Loucy (cell line): ENCODE measurements around the gene ZNF784.

Experiments
- H2AFZ ChIP-seq: fragments of 200-600 bp; sonication (generic); 2 replicates; pipeline ENCODE4 v1.6.0; 2016; ENCODE audit warnings: antibody characterized with exemption, mild to moderate bottlenecking, low read length, moderate library complexity
- H3F3A ChIP-seq: fragments of 200-600 bp; 2 replicates; pipeline ENCODE4 v1.6.0; 2016; ENCODE audit warnings: antibody characterized with exemption, low read depth, mild to moderate bottlenecking
- H3K27me3 ChIP-seq: fragments of 200-600 bp; sonication (generic); 2 replicates; pipeline ENCODE4 v1.6.1; 2014; ENCODE audit warnings: low read length, mild to moderate bottlenecking; ENCODE audit not compliant: insufficient read depth, poor library complexity, severe bottlenecking
- H3K36me3 ChIP-seq: fragments of 200-600 bp; sonication (generic); 2 replicates; pipeline ENCODE4 v1.6.1; 2016; ENCODE audit warnings: low read length; ENCODE audit not compliant: insufficient read depth
- H3K4me1 ChIP-seq: fragments of 200-600 bp; sonication (generic); 2 replicates; pipeline ENCODE4 v1.5.1; 2014; ENCODE audit warnings: low read length, mild to moderate bottlenecking; ENCODE audit not compliant: insufficient read depth, poor library complexity, severe bottlenecking
- H3K4me2 ChIP-seq: fragments of 200-600 bp; sonication (generic); 2 replicates; pipeline ENCODE4 v1.6.0; 2014; ENCODE audit warnings: antibody characterized with exemption, low read length, low read depth, mild to moderate bottlenecking; ENCODE audit not compliant: poor library complexity, severe bottlenecking
- H3K4me3 ChIP-seq: fragments of 200-600 bp; sonication (generic); 2 replicates; pipeline ENCODE4 v1.5.1; 2014; ENCODE audit warnings: low read length, mild to moderate bottlenecking, mixed read lengths; ENCODE audit not compliant: poor library complexity, severe bottlenecking
- H3K79me2 ChIP-seq: fragments of 200-600 bp; sonication (generic); 2 replicates; pipeline ENCODE4 v1.6.1; 2014; ENCODE audit warnings: low read length; ENCODE audit not compliant: insufficient read depth
- H3K9ac ChIP-seq: fragments of 200-600 bp; sonication (generic); 2 replicates; pipeline ENCODE4 v1.6.0; 2014; ENCODE audit warnings: mild to moderate bottlenecking, low read depth, low read length, moderate library complexity; ENCODE audit not compliant: poor library complexity, severe bottlenecking
- H3K9me2 ChIP-seq: fragments of 200-600 bp; sonication (generic); replicated peaks from 2 replicates; pipeline ENCODE4 v1.6.1; 2016; ENCODE audit warnings: low read depth, low read length, mixed read lengths
- H3K9me3 ChIP-seq: fragments of 200-600 bp; sonication (generic); 2 replicates; pipeline ENCODE4 v1.6.1; 2014; ENCODE audit warnings: mild to moderate bottlenecking, antibody characterized with exemption, low read length, low read depth; ENCODE audit not compliant: insufficient read depth
- H4K20me1 ChIP-seq: fragments of 200-600 bp; sonication (generic); 2 replicates; pipeline ENCODE4 v1.6.0; 2014; ENCODE audit warnings: antibody characterized with exemption, low read length, mild to moderate bottlenecking; ENCODE audit not compliant: insufficient read depth, poor library complexity, severe bottlenecking
- EZH2phosphoT487 ChIP-seq: fragments of 200-600 bp; IDR thresholded peaks from 2 replicates; pipeline ENCODE4 v1.6.1; 2018; ENCODE audit warnings: antibody characterized with exemption, mild to moderate bottlenecking, moderate library complexity, borderline replicate concordance
- TF ChIP-seq, protein P1 (sequence below): fragments of 200-600 bp; sonication (generic); conservative IDR thresholded peaks from 2 replicates; pipeline ENCODE4 v1.5.1; 2014; ENCODE audit warnings: mild to moderate bottlenecking, antibody characterized with exemption, low read length

The ZNF784 gene

DNA sequence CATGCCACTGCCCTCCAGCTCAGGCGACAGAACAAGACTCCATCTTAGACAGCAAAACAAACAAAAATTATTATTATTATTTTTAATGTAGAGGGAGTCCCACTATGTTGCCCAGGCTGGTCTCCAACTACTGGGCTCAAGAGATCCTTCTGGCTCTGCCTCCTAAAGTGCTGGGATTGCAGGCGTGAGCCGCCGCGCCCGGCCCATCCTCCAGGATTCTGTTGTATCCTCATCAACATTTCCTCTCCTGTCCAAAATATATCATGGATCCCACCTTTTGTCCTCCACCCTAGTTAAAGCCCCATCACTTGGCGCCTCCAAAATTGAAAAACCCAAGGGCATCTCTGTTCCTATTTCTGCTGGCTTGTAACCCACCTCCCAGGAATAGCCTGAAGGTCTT, 1.2 kb downstream of the ZNF784 start:
- Histone ChIP-seq H3K9me3 (no peaks in the 10 kb centered on the region), H3K9ac (no peak overlapping the region)

DNA sequence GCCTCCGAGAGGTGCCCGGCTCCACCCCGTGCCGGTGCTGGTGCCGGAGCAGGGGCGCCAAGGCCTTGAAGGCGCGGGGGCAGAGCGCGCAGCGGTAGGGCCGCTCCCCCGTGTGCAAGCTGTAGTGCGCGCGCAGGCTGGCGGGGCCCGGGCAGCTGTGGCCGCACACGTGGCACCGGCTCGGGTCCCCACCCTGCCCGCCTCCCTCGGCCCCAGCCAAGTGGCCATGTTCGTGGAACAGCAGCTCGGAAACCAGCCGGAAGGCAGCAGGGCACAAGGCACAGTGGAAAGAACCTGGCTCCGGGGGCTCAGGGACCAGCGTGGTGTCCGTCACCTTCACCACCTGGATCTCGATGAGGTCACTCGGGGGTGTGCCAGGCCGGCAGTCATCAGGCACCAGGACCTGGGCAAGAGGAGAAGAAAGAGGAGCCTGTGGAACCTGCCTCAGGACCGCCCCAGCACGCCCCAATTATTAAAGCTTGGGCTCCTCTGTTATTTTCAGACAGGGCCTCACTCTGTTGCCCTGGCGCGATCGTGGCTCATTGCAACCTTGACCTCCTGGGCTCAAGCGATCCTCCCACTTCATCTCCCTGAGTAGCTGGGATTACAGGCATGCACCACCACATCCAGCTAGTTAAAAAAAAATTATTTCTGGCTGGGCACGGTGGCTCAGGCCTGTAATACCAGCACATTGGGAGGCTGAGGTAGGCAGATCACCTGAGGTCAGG, 2.0 kb downstream of the ZNF784 start:
- H3K4me1 ChIP-seq = peaks cover 16% of the 10 kb centered on the region

More for the DNA sequence above, 1.2 kb downstream of the ZNF784 start:
- H3K4me3 ChIP-seq = no peak overlapping the region
- H3F3A ChIP-seq = no peaks in the 10 kb centered on the region
- H2AFZ ChIP-seq = no peak overlapping the region
- H3K27me3 ChIP-seq = no peaks in the 10 kb centered on the region
- H3K36me3 ChIP-seq = no peaks in the 10 kb centered on the region
- H3K4me1 ChIP-seq = peaks cover 16% of the 10 kb centered on the region
- H3K79me2 ChIP-seq = 0 out of 2 replicates have a peak, but pooled peaks cover 7% of the 10 kb centered on the region
- peaks cover 6% of the 10 kb centered on the region for H4K20me1 ChIP-seq
- TF ChIP-seq, protein P1, sequence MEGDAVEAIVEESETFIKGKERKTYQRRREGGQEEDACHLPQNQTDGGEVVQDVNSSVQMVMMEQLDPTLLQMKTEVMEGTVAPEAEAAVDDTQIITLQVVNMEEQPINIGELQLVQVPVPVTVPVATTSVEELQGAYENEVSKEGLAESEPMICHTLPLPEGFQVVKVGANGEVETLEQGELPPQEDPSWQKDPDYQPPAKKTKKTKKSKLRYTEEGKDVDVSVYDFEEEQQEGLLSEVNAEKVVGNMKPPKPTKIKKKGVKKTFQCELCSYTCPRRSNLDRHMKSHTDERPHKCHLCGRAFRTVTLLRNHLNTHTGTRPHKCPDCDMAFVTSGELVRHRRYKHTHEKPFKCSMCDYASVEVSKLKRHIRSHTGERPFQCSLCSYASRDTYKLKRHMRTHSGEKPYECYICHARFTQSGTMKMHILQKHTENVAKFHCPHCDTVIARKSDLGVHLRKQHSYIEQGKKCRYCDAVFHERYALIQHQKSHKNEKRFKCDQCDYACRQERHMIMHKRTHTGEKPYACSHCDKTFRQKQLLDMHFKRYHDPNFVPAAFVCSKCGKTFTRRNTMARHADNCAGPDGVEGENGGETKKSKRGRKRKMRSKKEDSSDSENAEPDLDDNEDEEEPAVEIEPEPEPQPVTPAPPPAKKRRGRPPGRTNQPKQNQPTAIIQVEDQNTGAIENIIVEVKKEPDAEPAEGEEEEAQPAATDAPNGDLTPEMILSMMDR = no peak
- H3K9me2 ChIP-seq = no peaks in the 10 kb centered on the region
- H3K4me2 ChIP-seq = peak overlapping the region; percentile 66

DNA sequence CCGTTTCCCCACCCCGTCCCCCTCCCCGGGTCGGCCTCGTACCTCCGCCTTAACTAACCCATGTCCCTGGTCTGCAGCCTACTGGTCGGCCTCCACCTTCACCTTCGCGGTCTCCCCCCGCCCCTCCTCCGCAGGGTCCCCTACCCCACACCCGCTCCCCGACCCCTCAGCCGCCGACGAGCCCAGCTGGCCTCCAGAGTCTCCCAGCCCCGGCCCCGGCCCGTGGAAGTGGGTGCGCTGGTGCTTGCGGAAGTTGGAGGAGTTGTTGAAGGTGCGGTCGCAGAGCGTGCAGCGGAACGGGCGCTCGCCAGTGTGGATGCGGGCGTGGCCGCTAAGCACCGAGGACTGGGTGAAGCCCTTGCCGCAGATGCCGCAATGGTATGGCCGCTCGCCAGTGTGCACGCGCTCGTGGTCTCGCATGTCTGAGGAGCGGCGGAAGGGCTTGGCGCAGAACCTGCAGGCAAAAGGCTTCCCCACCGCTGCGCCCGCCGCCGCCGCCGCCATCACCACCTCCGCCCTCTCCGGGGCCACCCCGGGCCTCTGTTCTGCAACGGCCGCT, 2.6 kb downstream of the ZNF784 start:
- no peak overlapping the region for H2AFZ ChIP-seq
- TF ChIP-seq EZH2phosphoT487 = no peak
- TF ChIP-seq, protein P1 = no peak
- H3K4me1 ChIP-seq = peaks cover 16% of the 10 kb centered on the region
- no peak overlapping the region for H3K9ac ChIP-seq
- no peaks in the 10 kb centered on the region for H3K9me3 ChIP-seq
- no peak overlapping the region for H3K4me3 ChIP-seq
- no peaks in the 10 kb centered on the region for H3K9me2 ChIP-seq
- H3K79me2 ChIP-seq = 0 out of 2 replicates have a peak, but pooled peaks cover 7% of the 10 kb centered on the region
- no peak overlapping the region for H3K4me2 ChIP-seq
- no peaks in the 10 kb centered on the region for H3F3A ChIP-seq
- H3K27me3 ChIP-seq = no peaks in the 10 kb centered on the region
- peaks cover 6% of the 10 kb centered on the region for H4K20me1 ChIP-seq
- H3K36me3 ChIP-seq = peaks cover 7% of the 10 kb centered on the region; the same call in 1 of the 2 replicates

More for the DNA sequence above, 2.0 kb downstream of the ZNF784 start:
- 0 out of 2 replicates have a peak, but pooled peaks cover 7% of the 10 kb centered on the region for H3K79me2 ChIP-seq
- H3K9ac ChIP-seq = no peak overlapping the region
- no peaks in the 10 kb centered on the region for H3K27me3 ChIP-seq
- peaks cover 3% of the 10 kb centered on the region; the same call in 1 of the 2 replicates for H3K36me3 ChIP-seq
- H3K9me3 ChIP-seq = no peaks in the 10 kb centered on the region
- H2AFZ ChIP-seq = no peak overlapping the region
- no peaks in the 10 kb centered on the region for H3F3A ChIP-seq
- H3K4me2 ChIP-seq = no peak overlapping the region
- H3K4me3 ChIP-seq = no peak overlapping the region
- H3K9me2 ChIP-seq = no peaks in the 10 kb centered on the region
- no peak for TF ChIP-seq EZH2phosphoT487
- TF ChIP-seq, protein P1 = no peak
- peaks cover 6% of the 10 kb centered on the region for H4K20me1 ChIP-seq
